HEK293 (cell line): ENCODE data around the gene SFXN3.

Experiments
- BCL11B ChIP-seq: fragments of 450-650 bp; formaldehyde crosslinking; IDR thresholded peaks from 2 replicates; pipeline ENCODE4 v1.5.1; 2016; ENCODE audit warnings: low read depth, missing biosample characterization, missing genetic modification characterization
- FEZF1 ChIP-seq: fragments of 450-650 bp; formaldehyde crosslinking; IDR thresholded peaks from 2 replicates; pipeline ENCODE4 v1.5.1; 2016; ENCODE audit warnings: missing biosample characterization, missing genetic modification characterization
- INSM2 ChIP-seq: fragments of 450-650 bp; formaldehyde crosslinking; IDR thresholded peaks from 2 replicates; pipeline ENCODE4 v1.5.1; 2016; ENCODE audit warnings: missing biosample characterization, missing genetic modification characterization
- KLF1 ChIP-seq: fragments of 450-650 bp; formaldehyde crosslinking; IDR thresholded peaks from 2 replicates; pipeline ENCODE4 v1.5.1; 2016; ENCODE audit warnings: missing biosample characterization, missing genetic modification characterization
- KLF17 ChIP-seq: fragments of 450-650 bp; formaldehyde crosslinking; IDR thresholded peaks from 2 replicates; pipeline ENCODE4 v1.5.1; 2016; ENCODE audit warnings: missing biosample characterization, missing genetic modification characterization
- PRDM1 ChIP-seq: fragments of 450-650 bp; formaldehyde crosslinking; IDR thresholded peaks from 2 replicates; pipeline ENCODE4; 2016; ENCODE audit warnings: missing biosample characterization, missing genetic modification characterization
- PRDM10 ChIP-seq: fragments of 450-650 bp; formaldehyde crosslinking; IDR thresholded peaks from 2 replicates; pipeline ENCODE4 v1.5.1; 2016; ENCODE audit warnings: missing biosample characterization, missing genetic modification characterization
- PRDM4 ChIP-seq: fragments of 450-650 bp; formaldehyde crosslinking; IDR thresholded peaks from 2 replicates; pipeline ENCODE4 v1.5.1; 2017; ENCODE audit warnings: missing biosample characterization, missing genetic modification characterization
- SCRT2 ChIP-seq: fragments of 450-650 bp; formaldehyde crosslinking; IDR thresholded peaks from 2 replicates; pipeline ENCODE4 v1.5.1; 2016; ENCODE audit warnings: missing biosample characterization, missing genetic modification characterization
- YY1 ChIP-seq: fragments of 450-650 bp; formaldehyde crosslinking; IDR thresholded peaks from 2 replicates; pipeline ENCODE4 v1.5.1; 2018; ENCODE audit warnings: missing biosample characterization, missing genetic modification characterization
- ZBTB21 ChIP-seq: fragments of 450-650 bp; formaldehyde crosslinking; IDR thresholded peaks from 2 replicates; pipeline ENCODE4 v1.5.1; 2017; ENCODE audit warnings: missing biosample characterization, missing genetic modification characterization
- ZBTB26 ChIP-seq: fragments of 450-650 bp; formaldehyde crosslinking; optimal IDR thresholded peaks from 2 replicates; pipeline ENCODE3; 2016; ENCODE audit warnings: missing biosample characterization, mild to moderate bottlenecking, missing genetic modification characterization
- ZBTB48 ChIP-seq: fragments of 450-650 bp; formaldehyde crosslinking; IDR thresholded peaks from 2 replicates; pipeline ENCODE4 v1.5.1; 2016; ENCODE audit warnings: missing biosample characterization, missing genetic modification characterization
- ZBTB6 ChIP-seq: fragments of 450-650 bp; formaldehyde crosslinking; IDR thresholded peaks from 2 replicates; pipeline ENCODE4 v1.5.1; 2017; ENCODE audit warnings: missing biosample characterization, missing genetic modification characterization
- ZNF112 ChIP-seq: fragments of 450-650 bp; formaldehyde crosslinking; IDR thresholded peaks from 2 replicates; pipeline ENCODE4 v1.5.0; 2017; ENCODE audit warnings: missing biosample characterization, missing genetic modification characterization
- ZNF114 ChIP-seq: fragments of 450-650 bp; formaldehyde crosslinking; IDR thresholded peaks from 2 replicates; pipeline ENCODE4 v1.5.0; 2017; ENCODE audit warnings: missing biosample characterization, missing genetic modification characterization
- ZNF155 ChIP-seq: fragments of 450-650 bp; formaldehyde crosslinking; IDR thresholded peaks from 2 replicates; pipeline ENCODE4 v1.5.1; 2016; ENCODE audit warnings: missing biosample characterization, missing genetic modification characterization
- ZNF214 ChIP-seq: fragments of 450-650 bp; formaldehyde crosslinking; IDR thresholded peaks from 2 replicates; pipeline ENCODE4 v1.5.1; 2017; ENCODE audit warnings: missing biosample characterization, mild to moderate bottlenecking, missing genetic modification characterization, borderline replicate concordance
- ZNF266 ChIP-seq: fragments of 450-650 bp; formaldehyde crosslinking; IDR thresholded peaks from 2 replicates; pipeline ENCODE4 v1.5.1; 2016; ENCODE audit warnings: missing biosample characterization, missing genetic modification characterization, low read depth
- ZNF311 ChIP-seq: fragments of 450-650 bp; formaldehyde crosslinking; IDR thresholded peaks from 2 replicates; pipeline ENCODE4 v1.5.1; 2017; ENCODE audit warnings: missing biosample characterization, missing genetic modification characterization, borderline replicate concordance
- ZNF324 ChIP-seq: fragments of 450-650 bp; formaldehyde crosslinking; IDR thresholded peaks from 2 replicates; pipeline ENCODE4 v1.5.1; 2016; ENCODE audit warnings: missing biosample characterization, missing genetic modification characterization
- ZNF404 ChIP-seq: fragments of 450-650 bp; formaldehyde crosslinking; IDR thresholded peaks from 2 replicates; pipeline ENCODE4 v1.5.1; 2017; ENCODE audit warnings: missing biosample characterization, missing genetic modification characterization
- ZNF521 ChIP-seq: fragments of 450-650 bp; formaldehyde crosslinking; IDR thresholded peaks from 2 replicates; pipeline ENCODE4 v1.5.1; 2017; ENCODE audit warnings: missing biosample characterization, mild to moderate bottlenecking, missing genetic modification characterization
- ZNF530 ChIP-seq: fragments of 450-650 bp; formaldehyde crosslinking; IDR thresholded peaks from 2 replicates; pipeline ENCODE4 v1.5.1; 2016; ENCODE audit warnings: low read depth, missing biosample characterization, missing genetic modification characterization
- ZNF548 ChIP-seq: fragments of 450-650 bp; formaldehyde crosslinking; IDR thresholded peaks from 2 replicates; pipeline ENCODE4 v1.5.1; 2016; ENCODE audit warnings: missing biosample characterization, missing genetic modification characterization
- ZNF571 ChIP-seq: fragments of 450-650 bp; formaldehyde crosslinking; IDR thresholded peaks from 2 replicates; pipeline ENCODE4 v1.5.0; 2017; ENCODE audit warnings: missing biosample characterization, missing genetic modification characterization
- ZNF701 ChIP-seq: fragments of 450-650 bp; formaldehyde crosslinking; IDR thresholded peaks from 2 replicates; pipeline ENCODE4 v1.5.1; 2016; ENCODE audit warnings: missing biosample characterization, missing genetic modification characterization
- ZNF747 ChIP-seq: fragments of 450-650 bp; formaldehyde crosslinking; IDR thresholded peaks from 2 replicates; pipeline ENCODE4 v1.5.1; 2016; ENCODE audit warnings: missing biosample characterization, missing genetic modification characterization
- ZNF777 ChIP-seq: fragments of 450-650 bp; formaldehyde crosslinking; IDR thresholded peaks from 2 replicates; pipeline ENCODE4 v1.5.1; 2017; ENCODE audit warnings: missing biosample characterization, missing genetic modification characterization, borderline replicate concordance
- ZNF830 ChIP-seq: fragments of 450-650 bp; IDR thresholded peaks from 2 replicates; pipeline ENCODE4 v1.5.0; 2018; ENCODE audit warnings: missing biosample characterization, missing genetic modification characterization, low read depth, mild to moderate bottlenecking, moderate library complexity

SFXN3 gene

GRCh38 chr10:101032637-101033224, 1.7 kb downstream of the SFXN3 start (continued):
- TF ChIP-seq PRDM10 (tag by site-specific recombination) (peak; percentile 9; the same call in 1 of the 2 replicates), BCL11B (tag by site-specific recombination) (no peak), ZNF777 (tag by site-specific recombination) (no peak), ZNF404 (tag by site-specific recombination) (no peak), ZNF155 (tag by site-specific recombination) (no peak), ZNF324 (tag by site-specific recombination) (no peak), FEZF1 (tag by site-specific recombination) (no peak), ZBTB6 (tag by site-specific recombination) (no peak), ZNF214 (tag by site-specific recombination) (no peak), ZNF548 (tag by site-specific recombination) (no peak), ZBTB48 (tag by site-specific recombination) (peak; percentile 80), ZBTB26 (tag by site-specific recombination) (peak; percentile 1), KLF17 (tag by site-specific recombination) (peak; percentile 77), ZNF311 (tag by site-specific recombination) (no peak), ZNF830 (tag by site-specific recombination) (no peak), PRDM1 (tag by site-specific recombination) (no peak), PRDM4 (tag by site-specific recombination) (peak; percentile 10; the same call in 1 of the 2 replicates), ZNF112 (tag by site-specific recombination) (no peak), YY1 (no peak), INSM2 (tag by site-specific recombination) (peak; percentile 99), KLF1 (no peak), ZBTB21 (tag by site-specific recombination) (no peak), ZNF747 (tag by site-specific recombination) (no peak), ZNF571 (tag by site-specific recombination) (no peak), ZNF521 (no peak), SCRT2 (tag by site-specific recombination) (no peak), ZNF266 (tag by site-specific recombination) (no peak), ZNF701 (tag by site-specific recombination) (no peak), ZNF114 (no peak), ZNF530 (tag by site-specific recombination) (no peak)
